ENCODE data around the gene ABCB1. TPM values are rescaled to one million over a fixed set of nuclear protein-coding genes. Genes with fewer than 3 reads are reported as not detected.
A peak's percentile ranks its signal among the peaks of the same experiment; 100 is the strongest.

ABCB1 gene
- total and polyA plus RNA-seq, 2 of the 13 experiments (the other 11 are each of a cell fraction or from before 2014, with no cell fraction given), result 42.8 to 52.6 TPM

DNA sequence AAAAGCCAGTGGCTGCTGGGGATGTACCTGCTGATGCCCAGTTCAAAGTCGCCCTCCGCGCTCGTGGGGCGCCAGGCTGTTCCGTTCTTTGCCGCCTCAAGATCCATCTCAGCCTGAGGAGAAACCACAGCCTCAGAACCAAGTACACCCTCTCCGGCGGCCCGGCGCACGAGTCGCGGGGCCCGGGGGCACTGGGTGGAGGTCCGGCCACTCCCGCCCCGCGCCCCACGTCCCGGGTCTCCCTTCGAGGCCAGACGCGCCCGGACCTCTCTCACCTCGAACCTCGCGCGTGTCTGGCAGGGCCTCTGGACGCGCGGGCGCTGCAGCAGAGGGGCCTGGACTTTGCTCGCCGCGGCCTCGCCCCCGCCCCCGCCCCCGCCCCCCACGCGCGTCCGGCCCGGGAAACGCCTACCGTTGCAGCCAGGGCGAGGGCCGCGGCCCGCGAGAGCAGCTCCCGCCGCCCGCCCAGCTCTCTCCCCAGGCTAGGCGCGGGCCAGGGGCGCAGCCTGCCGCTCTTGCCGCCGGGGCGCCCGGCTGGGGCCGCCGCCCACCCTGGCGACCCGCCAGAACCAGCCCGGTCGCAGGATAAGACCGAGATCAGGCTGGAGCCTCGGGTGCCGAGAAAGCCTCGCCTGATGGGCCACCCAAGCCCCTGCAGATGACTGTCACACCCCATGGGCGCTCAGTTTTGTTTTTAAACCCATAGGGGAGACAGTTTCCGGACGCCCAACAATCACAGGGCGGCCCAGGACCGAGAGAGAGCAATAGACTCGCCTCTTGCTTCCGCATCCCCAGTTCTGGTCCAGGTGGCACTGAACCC lies 125.1 kb downstream of the ABCB1 start, which contains the start of gene ABCB4 (continued):
- TF ChIP-seq, protein P1, sequence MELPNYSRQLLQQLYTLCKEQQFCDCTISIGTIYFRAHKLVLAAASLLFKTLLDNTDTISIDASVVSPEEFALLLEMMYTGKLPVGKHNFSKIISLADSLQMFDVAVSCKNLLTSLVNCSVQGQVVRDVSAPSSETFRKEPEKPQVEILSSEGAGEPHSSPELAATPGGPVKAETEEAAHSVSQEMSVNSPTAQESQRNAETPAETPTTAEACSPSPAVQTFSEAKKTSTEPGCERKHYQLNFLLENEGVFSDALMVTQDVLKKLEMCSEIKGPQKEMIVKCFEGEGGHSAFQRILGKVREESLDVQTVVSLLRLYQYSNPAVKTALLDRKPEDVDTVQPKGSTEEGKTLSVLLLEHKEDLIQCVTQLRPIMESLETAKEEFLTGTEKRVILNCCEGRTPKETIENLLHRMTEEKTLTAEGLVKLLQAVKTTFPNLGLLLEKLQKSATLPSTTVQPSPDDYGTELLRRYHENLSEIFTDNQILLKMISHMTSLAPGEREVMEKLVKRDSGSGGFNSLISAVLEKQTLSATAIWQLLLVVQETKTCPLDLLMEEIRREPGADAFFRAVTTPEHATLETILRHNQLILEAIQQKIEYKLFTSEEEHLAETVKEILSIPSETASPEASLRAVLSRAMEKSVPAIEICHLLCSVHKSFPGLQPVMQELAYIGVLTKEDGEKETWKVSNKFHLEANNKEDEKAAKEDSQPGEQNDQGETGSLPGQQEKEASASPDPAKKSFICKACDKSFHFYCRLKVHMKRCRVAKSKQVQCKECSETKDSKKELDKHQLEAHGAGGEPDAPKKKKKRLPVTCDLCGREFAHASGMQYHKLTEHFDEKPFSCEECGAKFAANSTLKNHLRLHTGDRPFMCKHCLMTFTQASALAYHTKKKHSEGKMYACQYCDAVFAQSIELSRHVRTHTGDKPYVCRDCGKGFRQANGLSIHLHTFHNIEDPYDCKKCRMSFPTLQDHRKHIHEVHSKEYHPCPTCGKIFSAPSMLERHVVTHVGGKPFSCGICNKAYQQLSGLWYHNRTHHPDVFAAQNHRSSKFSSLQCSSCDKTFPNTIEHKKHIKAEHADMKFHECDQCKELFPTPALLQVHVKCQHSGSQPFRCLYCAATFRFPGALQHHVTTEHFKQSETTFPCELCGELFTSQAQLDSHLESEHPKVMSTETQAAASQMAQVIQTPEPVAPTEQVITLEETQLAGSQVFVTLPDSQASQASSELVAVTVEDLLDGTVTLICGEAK (IDR thresholded peaks at IDR 0.05), result no peak
- TF ChIP-seq, protein P1 (CRISPR knock-in tag; IDR thresholded peaks at IDR 0.05), result peak; percentile 34; the same call in 1 of the 2 replicates
- TF ChIP-seq, protein P2, sequence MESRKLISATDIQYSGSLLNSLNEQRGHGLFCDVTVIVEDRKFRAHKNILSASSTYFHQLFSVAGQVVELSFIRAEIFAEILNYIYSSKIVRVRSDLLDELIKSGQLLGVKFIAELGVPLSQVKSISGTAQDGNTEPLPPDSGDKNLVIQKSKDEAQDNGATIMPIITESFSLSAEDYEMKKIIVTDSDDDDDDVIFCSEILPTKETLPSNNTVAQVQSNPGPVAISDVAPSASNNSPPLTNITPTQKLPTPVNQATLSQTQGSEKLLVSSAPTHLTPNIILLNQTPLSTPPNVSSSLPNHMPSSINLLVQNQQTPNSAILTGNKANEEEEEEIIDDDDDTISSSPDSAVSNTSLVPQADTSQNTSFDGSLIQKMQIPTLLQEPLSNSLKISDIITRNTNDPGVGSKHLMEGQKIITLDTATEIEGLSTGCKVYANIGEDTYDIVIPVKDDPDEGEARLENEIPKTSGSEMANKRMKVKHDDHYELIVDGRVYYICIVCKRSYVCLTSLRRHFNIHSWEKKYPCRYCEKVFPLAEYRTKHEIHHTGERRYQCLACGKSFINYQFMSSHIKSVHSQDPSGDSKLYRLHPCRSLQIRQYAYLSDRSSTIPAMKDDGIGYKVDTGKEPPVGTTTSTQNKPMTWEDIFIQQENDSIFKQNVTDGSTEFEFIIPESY (CRISPR knock-in tag; IDR thresholded peaks at IDR 0.05), result no peak
- no peak for TF ChIP-seq ZNF749 (CRISPR knock-in tag; IDR thresholded peaks at IDR 0.05; ENCODE audit: borderline replicate concordance)
- no peak for TF ChIP-seq MTF1 (CRISPR knock-in tag; IDR thresholded peaks at IDR 0.05)
- no peak for TF ChIP-seq SOX13 (IDR thresholded peaks at IDR 0.05)
- no peak for TF ChIP-seq SOX13 (CRISPR knock-in tag; conservative IDR thresholded peaks at IDR 0.05 in 1 of 2, IDR thresholded peaks at IDR 0.05 in 1 of 2)
- no peak for TF ChIP-seq ZNF543 (CRISPR knock-in tag; IDR thresholded peaks at IDR 0.05)
- TF ChIP-seq TOPORS (CRISPR knock-in tag; IDR thresholded peaks at IDR 0.05), result peak; percentile 2; the same call in 1 of the 2 replicates
- TF ChIP-seq ASH2L (IDR thresholded peaks at IDR 0.05; ENCODE audit: insufficient read length, low read depth, low read length), result peak; percentile 69
- TF ChIP-seq, protein P3, sequence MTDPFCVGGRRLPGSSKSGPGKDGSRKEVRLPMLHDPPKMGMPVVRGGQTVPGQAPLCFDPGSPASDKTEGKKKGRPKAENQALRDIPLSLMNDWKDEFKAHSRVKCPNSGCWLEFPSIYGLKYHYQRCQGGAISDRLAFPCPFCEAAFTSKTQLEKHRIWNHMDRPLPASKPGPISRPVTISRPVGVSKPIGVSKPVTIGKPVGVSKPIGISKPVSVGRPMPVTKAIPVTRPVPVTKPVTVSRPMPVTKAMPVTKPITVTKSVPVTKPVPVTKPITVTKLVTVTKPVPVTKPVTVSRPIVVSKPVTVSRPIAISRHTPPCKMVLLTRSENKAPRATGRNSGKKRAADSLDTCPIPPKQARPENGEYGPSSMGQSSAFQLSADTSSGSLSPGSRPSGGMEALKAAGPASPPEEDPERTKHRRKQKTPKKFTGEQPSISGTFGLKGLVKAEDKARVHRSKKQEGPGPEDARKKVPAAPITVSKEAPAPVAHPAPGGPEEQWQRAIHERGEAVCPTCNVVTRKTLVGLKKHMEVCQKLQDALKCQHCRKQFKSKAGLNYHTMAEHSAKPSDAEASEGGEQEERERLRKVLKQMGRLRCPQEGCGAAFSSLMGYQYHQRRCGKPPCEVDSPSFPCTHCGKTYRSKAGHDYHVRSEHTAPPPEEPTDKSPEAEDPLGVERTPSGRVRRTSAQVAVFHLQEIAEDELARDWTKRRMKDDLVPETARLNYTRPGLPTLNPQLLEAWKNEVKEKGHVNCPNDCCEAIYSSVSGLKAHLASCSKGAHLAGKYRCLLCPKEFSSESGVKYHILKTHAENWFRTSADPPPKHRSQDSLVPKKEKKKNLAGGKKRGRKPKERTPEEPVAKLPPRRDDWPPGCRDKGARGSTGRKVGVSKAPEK (CRISPR knock-in tag; IDR thresholded peaks at IDR 0.05; ENCODE audit: borderline replicate concordance), result no peak
- no peak for TF ChIP-seq ZNF761 (CRISPR knock-in tag; conservative IDR thresholded peaks at IDR 0.05)
- TF ChIP-seq SRF (IDR thresholded peaks at IDR 0.05; ENCODE audit: low read depth, low read length), result no peak
- no peak for TF ChIP-seq ZNF839 (CRISPR knock-in tag; IDR thresholded peaks at IDR 0.05; ENCODE audit: borderline replicate concordance)
- peak; percentile 59; the same call in 1 of the 2 replicates for TF ChIP-seq HNF4A (CRISPR knock-in tag; IDR thresholded peaks at IDR 0.05)
